Measurements from ENCODE around the gene CNOT10.

DNA sequence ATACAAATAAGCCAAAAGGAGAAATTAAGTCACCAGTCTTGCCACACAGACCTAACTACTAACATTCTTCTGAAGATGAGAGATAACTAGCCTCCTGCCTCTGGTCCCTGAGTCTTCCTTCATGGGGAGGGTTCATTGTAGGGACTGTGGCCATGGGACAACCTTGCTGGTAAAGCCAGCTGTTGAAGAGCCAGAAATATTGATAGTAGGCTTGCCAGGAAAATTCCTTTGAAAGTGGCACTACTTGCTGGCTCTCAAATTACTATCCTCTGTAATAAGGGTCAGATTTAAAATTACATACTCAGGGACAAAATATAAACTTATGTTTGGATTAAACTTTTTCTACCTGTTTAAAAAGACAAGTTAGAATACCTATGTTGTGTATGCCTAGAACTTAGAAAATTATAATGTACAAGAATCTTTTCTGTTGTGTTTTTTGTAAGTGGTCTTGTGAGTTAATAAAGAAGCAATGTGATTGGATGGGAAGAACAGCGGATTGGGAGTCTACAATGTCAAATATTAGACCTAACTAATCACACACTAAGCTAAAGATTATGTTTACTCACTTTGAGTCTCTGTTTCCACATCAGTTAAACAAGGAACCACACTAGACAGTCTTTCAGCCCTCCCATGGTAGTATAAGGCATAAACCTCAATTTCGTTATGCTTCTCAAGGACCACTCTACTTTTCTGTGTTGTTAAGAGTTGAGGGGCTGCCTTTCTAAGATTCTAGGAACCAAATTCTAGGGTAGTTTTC, 72.8 kb downstream of the CNOT10 start:
- TF ChIP-seq, protein P1, sequence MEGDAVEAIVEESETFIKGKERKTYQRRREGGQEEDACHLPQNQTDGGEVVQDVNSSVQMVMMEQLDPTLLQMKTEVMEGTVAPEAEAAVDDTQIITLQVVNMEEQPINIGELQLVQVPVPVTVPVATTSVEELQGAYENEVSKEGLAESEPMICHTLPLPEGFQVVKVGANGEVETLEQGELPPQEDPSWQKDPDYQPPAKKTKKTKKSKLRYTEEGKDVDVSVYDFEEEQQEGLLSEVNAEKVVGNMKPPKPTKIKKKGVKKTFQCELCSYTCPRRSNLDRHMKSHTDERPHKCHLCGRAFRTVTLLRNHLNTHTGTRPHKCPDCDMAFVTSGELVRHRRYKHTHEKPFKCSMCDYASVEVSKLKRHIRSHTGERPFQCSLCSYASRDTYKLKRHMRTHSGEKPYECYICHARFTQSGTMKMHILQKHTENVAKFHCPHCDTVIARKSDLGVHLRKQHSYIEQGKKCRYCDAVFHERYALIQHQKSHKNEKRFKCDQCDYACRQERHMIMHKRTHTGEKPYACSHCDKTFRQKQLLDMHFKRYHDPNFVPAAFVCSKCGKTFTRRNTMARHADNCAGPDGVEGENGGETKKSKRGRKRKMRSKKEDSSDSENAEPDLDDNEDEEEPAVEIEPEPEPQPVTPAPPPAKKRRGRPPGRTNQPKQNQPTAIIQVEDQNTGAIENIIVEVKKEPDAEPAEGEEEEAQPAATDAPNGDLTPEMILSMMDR (optimal IDR thresholded peaks at IDR 0.05 in 1 of 3, IDR thresholded peaks at IDR 0.05 in 1 of 3, conservative IDR thresholded peaks at IDR 0.05 in 1 of 3; ENCODE audit: extremely low read depth in 1 of 3, insufficient read depth in 2 of 3, low read length in 3 of 3): no peak
- TF ChIP-seq EZH2 (IDR thresholded peaks at IDR 0.05; ENCODE audit: low read length): no peak

All from keratinocyte (primary cell).